SIG-M5 treated with dmso at 0.1 percent for 504 hours (cell line): ENCODE measurements around the gene LTBP2.

Source experiments
- DNase-seq: peaks from one replicate; lab custom pipeline; 2025; ENCODE audit not compliant: unreplicated experiment; lab: John Stamatoyannopoulos, UW

The LTBP2 gene

DNA sequence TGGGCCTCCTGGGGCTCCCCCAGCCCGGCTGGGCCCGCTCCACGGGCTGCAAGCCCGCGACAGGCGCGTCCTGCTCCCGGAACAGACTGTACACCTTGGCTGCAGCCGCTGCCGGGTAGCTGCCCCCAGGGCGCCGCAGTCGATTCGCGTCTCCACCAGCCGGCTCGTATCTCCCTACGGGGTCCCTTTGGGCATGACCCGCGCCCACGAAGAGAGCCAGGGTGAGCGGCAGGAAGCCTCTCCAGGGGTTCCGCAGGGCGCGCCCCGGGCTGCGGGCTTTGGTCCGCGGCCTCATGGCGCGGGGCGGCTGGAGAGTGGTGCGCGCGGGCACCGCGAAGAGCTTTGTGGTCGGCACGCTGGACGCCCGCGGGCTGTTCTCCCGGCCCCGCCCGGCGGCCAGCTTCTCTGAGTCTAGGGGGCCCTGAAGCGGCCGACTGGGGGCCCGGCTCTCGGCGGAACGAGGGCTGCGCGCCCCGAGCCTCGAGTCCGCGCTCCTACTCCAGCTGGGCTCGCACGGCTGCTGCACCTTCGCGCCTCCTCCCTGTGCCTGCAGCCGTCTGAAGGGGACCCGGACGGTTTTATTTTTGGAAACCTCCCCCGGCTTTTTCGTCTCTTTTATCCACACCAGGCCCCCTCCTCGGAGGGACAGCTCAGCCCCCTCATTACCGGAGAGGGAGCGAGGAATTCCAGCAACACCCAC lies at the start of gene LTBP2:
TSS of gene LTBP2 (minus strand) at position 588 of the 700 bp plus-strand sequence. CDS start at position 295, 293 bp downstream.
- no peak for DNase-seq

DNA sequence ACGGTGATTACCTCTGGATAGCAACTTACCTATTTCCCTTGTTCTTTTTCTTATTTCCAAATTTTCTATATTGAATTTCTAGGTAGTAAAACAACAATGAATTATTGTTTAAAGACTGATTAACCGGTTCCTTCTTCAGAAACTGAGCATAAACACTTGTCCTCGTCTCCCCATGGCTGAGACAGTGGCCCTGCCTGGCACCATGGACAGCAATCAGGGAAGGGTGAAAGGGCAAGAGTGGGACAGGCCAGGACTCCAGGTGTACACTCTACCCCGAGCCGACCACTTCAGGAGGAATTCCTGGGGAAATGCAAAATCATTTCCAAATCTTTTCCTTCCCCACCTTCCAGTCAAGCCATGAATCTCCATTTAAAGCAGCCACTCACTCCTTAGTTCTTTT lies 48.8 kb upstream of the LTBP2 start:
- no peak for DNase-seq

DNA sequence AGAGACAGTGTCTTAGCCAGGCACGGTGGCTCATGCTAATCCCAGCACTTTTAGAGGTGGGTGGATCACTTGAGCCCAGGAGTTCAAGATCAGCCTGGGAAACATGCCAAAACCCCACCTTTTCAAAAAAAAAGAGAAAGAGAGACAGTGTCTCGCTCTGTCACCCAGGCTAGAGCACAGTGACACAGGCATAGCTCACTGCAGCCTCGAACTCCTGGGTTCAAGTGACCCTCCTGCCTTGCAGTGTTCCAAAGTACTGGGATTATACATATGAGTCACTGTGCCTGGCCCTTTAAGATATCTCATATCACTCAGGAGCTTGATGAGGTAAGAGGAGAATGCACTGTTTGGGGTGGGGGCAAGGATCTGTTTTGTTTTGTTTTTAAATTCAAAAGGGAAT lies 48.1 kb upstream of the LTBP2 start:
- DNase-seq, result no peak

DNA sequence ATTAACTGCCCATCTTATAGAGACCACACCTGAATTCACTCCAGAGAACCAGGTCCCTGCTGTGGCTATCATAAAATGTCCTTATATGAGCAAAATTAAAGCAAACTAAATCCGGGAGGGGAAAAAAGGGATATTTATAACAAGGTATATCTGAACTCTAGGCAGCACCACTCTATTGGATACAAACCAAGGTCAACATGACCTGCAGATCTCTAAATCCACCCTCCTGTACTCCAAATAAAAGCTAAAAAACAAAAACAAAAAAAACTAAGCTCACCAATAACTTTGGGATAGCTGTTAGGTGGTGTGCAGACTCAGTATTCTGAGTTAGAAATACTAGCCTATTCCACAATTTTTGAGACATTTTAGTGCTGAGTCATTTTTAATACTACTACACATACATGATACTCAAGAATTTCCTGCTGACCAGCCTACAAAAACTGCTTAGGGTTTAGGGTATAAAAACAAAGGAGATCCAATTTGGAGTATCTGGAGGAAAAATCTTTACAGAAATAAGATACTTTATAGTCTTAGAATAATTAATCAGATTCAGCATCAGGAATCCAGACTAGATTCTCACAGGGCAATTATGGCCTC lies 46.6 kb upstream of the LTBP2 start:
- DNase-seq, result no peak

DNA sequence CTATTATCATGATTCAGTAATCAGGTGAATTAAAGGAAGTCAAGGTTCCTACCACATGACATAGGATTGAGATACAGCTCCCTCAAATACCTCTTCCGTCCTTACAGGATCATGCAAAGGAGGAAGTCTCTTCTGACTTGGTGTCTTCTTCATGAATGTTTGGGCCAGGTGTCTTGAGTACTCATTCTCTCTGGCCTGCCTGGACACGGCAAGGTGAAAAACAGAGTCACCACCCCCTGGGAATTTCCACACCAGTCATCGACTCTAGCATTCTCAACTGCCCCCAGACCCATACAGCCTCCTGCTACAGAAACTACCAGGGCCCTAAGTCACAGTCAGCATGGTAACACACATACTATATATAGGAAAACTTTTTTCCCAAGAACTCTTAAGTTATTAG lies 44.9 kb upstream of the LTBP2 start:
- no peak for DNase-seq

- DNase-seq, result no peak
Measured at GRCh38 chr14:74655599-74656395, 43.8 kb upstream of the LTBP2 start.

GRCh38 chr14:74654931-74655330 lies 42.9 kb upstream of the LTBP2 start:
- DNase-seq, result no peak

DNA sequence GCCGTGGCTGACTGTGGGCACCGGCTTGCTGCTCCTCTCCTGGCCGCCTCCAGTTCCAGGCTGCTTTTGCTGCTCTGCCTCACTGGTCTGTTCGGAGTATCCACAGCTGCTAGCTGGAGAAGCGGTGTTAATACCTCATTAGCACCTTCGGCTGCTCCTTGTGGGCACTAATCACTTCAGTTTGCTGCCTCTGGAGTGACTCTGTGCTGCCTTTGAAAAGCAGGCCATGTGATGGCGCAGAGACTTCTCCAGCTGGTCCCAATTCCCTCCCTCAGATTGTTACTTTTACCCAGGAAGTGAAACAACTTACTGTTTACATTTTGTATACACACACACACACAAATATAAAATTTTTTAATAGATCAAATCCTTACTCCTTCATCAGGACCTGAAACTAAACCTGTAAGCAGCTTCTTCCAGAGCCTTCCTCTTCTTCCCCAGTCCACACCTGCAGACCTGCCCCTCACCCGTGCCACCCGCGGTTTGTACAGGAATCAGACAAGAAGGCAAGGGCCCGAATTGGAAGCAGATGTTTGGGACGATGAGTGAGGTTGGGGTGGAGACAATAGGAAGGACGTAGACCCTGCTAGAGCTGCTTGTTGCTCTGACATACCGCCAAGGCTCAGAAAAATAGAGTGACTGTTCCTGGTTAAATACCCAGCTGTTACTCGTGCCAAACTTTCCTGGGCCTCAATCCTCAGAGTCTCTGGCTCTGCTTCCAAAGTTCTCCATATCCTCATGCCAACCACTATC lies 41.5 kb upstream of the LTBP2 start:
- no peak for DNase-seq

DNA sequence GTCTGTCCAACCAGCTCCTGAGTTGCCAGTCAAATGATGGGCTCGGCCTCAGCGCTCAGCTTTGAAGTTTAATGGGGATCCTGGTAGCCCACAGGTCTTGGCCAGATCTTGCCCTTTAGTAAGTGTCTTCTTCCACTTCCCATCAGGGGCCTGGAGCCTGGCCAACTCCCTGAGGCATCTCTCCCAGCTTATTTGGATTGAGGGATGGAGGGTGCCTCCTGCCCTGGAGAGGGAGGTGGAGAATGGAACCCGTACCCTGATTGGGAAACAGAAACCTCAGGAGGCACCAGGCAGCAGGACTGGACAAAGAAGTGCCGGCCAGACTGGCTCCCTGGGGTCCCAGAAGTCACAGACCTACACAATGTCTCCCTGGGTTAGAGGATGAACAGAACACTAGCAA lies 40.5 kb upstream of the LTBP2 start:
- DNase-seq, result no peak

DNA sequence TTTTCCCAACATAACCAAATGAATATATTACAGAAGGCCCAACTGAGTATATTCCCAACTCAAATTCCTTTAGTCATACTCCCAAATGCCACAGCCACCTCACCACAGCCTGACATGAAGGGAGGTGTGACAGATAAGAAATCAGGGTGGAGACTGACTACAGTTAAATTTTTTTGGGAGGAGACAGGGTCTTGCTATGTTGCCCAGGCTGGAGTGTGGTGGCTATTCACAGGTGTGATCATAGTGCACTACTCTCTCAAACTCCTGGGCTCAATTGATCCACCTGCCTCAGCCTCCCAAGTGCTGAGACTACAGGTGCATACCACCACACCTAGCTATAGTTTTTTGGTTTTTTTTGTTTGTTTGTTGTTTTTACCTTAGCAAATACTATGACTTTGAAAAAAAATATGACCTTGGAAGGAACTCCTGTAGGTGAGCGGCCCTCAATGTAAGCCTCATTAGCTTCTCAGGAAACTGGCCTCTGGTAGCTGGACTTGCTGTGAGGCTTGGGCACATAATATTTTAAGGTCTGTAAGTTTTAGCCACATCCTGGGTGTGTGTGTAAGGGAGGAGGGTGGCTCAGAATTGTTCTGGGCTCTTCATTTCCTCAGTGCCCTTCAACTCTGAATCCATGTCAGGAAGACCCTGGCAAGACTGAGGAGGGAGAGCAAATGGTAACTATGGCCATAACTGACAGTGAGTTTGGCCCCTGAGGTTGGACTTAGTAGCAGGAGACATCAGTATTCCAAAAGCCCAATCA lies 39.1 kb upstream of the LTBP2 start:
- DNase-seq, result no peak

DNA sequence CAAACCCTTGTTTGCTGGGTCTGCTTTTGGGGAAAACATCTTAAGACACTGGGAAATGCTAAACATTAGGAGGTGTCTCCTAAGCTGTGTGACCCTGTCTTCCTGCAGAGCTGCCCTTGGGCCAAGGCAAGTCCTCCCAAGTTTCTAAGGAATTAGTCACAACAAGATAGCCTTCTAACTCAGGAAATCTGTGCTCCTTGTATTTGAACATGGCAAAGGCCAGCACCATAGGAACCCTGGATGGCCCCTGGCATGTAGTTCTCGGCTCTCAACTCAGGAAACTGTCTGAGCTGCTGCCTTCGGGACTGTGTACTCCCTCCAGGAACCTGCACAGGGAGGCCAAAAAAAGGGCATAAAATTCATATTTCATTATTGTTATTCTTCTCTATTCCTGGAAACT lies 37.6 kb upstream of the LTBP2 start:
- no peak for DNase-seq

- no peak for DNase-seq
Measured at GRCh38 chr14:74649167-74649566, 37.1 kb upstream of the LTBP2 start.

DNA sequence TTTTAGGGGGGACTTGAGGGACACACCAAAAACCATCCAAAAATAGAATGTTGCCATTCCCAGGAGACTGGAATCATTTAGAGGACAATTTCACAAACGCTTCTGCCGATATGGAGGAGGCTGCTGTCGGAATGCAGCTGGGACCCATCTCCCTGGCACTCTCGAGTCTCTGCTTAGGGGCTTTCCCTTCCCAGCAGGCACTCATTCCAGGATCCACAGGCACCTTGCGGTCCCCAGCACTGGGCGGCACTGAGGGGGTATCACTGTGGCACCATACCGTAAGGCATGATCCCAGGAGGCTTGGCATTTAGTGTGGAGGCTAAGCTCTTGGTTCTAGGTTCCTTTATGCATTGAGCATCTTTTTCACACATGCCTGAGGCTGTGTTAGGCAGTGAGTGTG lies 36.6 kb upstream of the LTBP2 start:
- DNase-seq, result no peak

GRCh38 chr14:74647678-74648461 lies 35.8 kb upstream of the LTBP2 start:
- DNase-seq, result no peak

DNA sequence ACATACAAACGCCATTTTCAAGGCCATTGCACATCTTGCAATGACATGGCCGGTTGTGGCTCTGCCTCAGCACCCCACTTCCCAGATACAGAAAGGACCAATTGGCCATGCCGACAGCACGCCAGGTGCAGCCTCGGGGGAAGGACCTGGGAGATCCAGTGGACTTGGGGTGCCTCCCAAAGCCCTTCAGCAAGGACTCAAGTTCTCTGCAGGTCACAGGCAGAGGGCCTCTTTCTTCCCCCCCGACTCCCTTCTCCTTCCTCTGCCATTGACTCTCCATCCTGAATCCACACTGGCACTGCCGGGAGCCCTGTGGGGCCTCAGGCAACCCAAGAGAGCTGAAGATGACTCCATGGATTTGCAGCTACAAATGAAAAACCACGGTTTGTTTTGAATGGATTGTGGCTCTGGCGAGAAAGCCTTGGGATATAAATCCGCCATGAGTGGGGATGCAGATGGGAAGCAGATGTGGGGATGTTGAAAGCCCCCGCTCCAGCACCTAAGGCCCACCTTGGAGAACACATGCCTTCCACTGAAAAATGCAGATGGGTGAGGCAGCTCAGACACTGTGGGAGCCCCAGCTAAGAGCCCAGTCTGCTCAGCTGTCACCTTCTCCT lies 35.1 kb upstream of the LTBP2 start:
- no peak for DNase-seq

- no peak for DNase-seq
Measured at GRCh38 chr14:74645756-74646470, 33.9 kb upstream of the LTBP2 start.

- DNase-seq, result no peak
Measured at GRCh38 chr14:74645244-74645643, 33.2 kb upstream of the LTBP2 start.

- DNase-seq, result no peak
Measured at GRCh38 chr14:74641601-74642391, 29.8 kb upstream of the LTBP2 start.
